HPDE6-E6E7 (cell line): ENCODE measurements around the gene PSMD5.
A peak's percentile ranks its signal among the peaks of the same experiment; 100 is the strongest.

Source experiments
- DNase-seq: peaks from one replicate; pipeline ENCODE4 v3.0.0; 2011; ENCODE audit warnings: missing footprints; ENCODE audit errors: extremely low spot score

The PSMD5 gene

GRCh38 chr9:120842685-120843485, at the start of gene PSMD5:
Gene PSMD5 (minus strand): TSS chr9:120842922. CDS start chr9:120842909, 13 bp downstream.
- peak; percentile 99 for DNase-seq

- DNase-seq = no peak
Measured at GRCh38 chr9:120891884-120892747, 49.4 kb upstream of the PSMD5 start.

GRCh38 chr9:120891245-120891883, 48.6 kb upstream of the PSMD5 start:
- no peak for DNase-seq

GRCh38 chr9:120890320-120891244, 47.9 kb upstream of the PSMD5 start:
- no peak for DNase-seq

GRCh38 chr9:120889606-120890271, 47.0 kb upstream of the PSMD5 start:
- no peak for DNase-seq

GRCh38 chr9:120888626-120889025, 45.9 kb upstream of the PSMD5 start:
- DNase-seq = no peak

GRCh38 chr9:120886490-120886967, 43.8 kb upstream of the PSMD5 start:
- no peak for DNase-seq

- DNase-seq = no peak
Measured at GRCh38 chr9:120885958-120886357, 43.2 kb upstream of the PSMD5 start.

- DNase-seq = no peak
Measured at GRCh38 chr9:120885457-120885856, 42.7 kb upstream of the PSMD5 start.

GRCh38 chr9:120883608-120883996, 40.9 kb upstream of the PSMD5 start:
- DNase-seq = no peak

GRCh38 chr9:120882935-120883607, 40.3 kb upstream of the PSMD5 start:
- no peak for DNase-seq

- DNase-seq = no peak
Measured at GRCh38 chr9:120879446-120879845, 36.7 kb upstream of the PSMD5 start.

- DNase-seq = no peak
Measured at GRCh38 chr9:120878188-120879130, 35.7 kb upstream of the PSMD5 start.

- DNase-seq = peak; percentile 37
Measured at GRCh38 chr9:120877276-120878034, 34.7 kb upstream of the PSMD5 start.

- DNase-seq = peak; percentile 54
Measured at GRCh38 chr9:120876842-120877240, 34.1 kb upstream of the PSMD5 start, which contains the start of gene PHF19. Gene PHF19 (minus strand): TSS chr9:120877188. CDS start chr9:120874741, 2,447 bp downstream.

GRCh38 chr9:120875954-120876841, 33.5 kb upstream of the PSMD5 start:
- DNase-seq = peak; percentile 84

- DNase-seq = no peak
Measured at GRCh38 chr9:120875643-120875953, 32.9 kb upstream of the PSMD5 start.
